Retina (tissue), 1 donor: ENCODE results near the gene MAP6D1.

Source experiments
- DNase-seq: peaks from one replicate; pipeline ENCODE4 v3.0.0-alpha.2; 2016

MAP6D1 gene

GRCh38 chr3:183822631-183823030, 2.7 kb downstream of the MAP6D1 start:
- DNase-seq, result peak; percentile 41

GRCh38 chr3:183819831-183820230, 5.5 kb downstream of the MAP6D1 start:
- no peak for DNase-seq

GRCh38 chr3:183818706-183819624, 6.4 kb downstream of the MAP6D1 start:
- no peak for DNase-seq

- no peak for DNase-seq
Observed at GRCh38 chr3:183818041-183818620, 7.2 kb downstream of the MAP6D1 start.

GRCh38 chr3:183817639-183818038, 7.7 kb downstream of the MAP6D1 start:
- DNase-seq, result no peak

- DNase-seq, result no peak
Observed at GRCh38 chr3:183816681-183817510, 8.5 kb downstream of the MAP6D1 start.

GRCh38 chr3:183815951-183816475, 9.4 kb downstream of the MAP6D1 start:
- no peak for DNase-seq

GRCh38 chr3:183815563-183815940, 9.8 kb downstream of the MAP6D1 start:
- DNase-seq, result no peak

GRCh38 chr3:183814240-183814639, 11.1 kb downstream of the MAP6D1 start:
- no peak for DNase-seq

- no peak for DNase-seq
Observed at GRCh38 chr3:183812761-183813445, 12.5 kb downstream of the MAP6D1 start.

GRCh38 chr3:183811638-183812037, 13.7 kb downstream of the MAP6D1 start:
- DNase-seq, result no peak

GRCh38 chr3:183810643-183811594, 14.5 kb downstream of the MAP6D1 start:
- no peak for DNase-seq

- no peak for DNase-seq
Observed at GRCh38 chr3:183809270-183809669, 16.1 kb downstream of the MAP6D1 start.

- no peak for DNase-seq
Observed at GRCh38 chr3:183808355-183808754, 17.0 kb downstream of the MAP6D1 start.

- DNase-seq, result no peak
Observed at GRCh38 chr3:183807881-183808280, 17.5 kb downstream of the MAP6D1 start.

- DNase-seq, result no peak
Observed at GRCh38 chr3:183807209-183807728, 18.1 kb downstream of the MAP6D1 start.

- no peak for DNase-seq
Observed at GRCh38 chr3:183802989-183803388, 22.4 kb downstream of the MAP6D1 start.

- DNase-seq, result no peak
Observed at GRCh38 chr3:183801601-183802000, 23.8 kb downstream of the MAP6D1 start.

- DNase-seq, result no peak
Observed at GRCh38 chr3:183800243-183800863, 25.0 kb downstream of the MAP6D1 start.

GRCh38 chr3:183799461-183799860, 25.9 kb downstream of the MAP6D1 start:
- DNase-seq, result no peak

GRCh38 chr3:183797996-183798395, 27.4 kb downstream of the MAP6D1 start:
- DNase-seq, result no peak
